Vagina (tissue), 2 donors: ENCODE results near the gene ABCG8. TPM values are rescaled to one million over a fixed set of nuclear protein-coding genes. Genes with fewer than 3 reads are reported as not detected.

ENCODE experiments used
- DNase-seq, 2 donors: peaks; one replicate each; pipeline ENCODE4 v3.0.0-alpha.2; 2017; ENCODE audit errors: extremely low spot score in 2 of 2
- H3K27ac ChIP-seq: fragments of 200-600 bp; sonication (generic); one replicate; pipeline ENCODE4 v1.5.1; 2019
- H3K27me3 ChIP-seq: fragments of 200-600 bp; sonication (generic); one replicate; pipeline ENCODE4 v1.5.1; 2019
- H3K36me3 ChIP-seq, 2 donors: fragments of 200-600 bp; sonication (generic); one replicate each; pipeline ENCODE4 v1.5.1; 2017 to 2019
- H3K4me1 ChIP-seq: fragments of 200-600 bp; sonication (generic); one replicate; pipeline ENCODE4 v1.5.1; 2019
- H3K4me3 ChIP-seq, 2 donors: fragments of 200-600 bp; sonication (generic); 1 replicate in 1 of 2; 2 replicates in 1 of 2; pipeline ENCODE4 v1.5.1; 2016 to 2019
- H3K9me3 ChIP-seq: fragments of 200-600 bp; sonication (generic); one replicate; pipeline ENCODE4 v1.5.1; 2019
- POLR2A ChIP-seq, 2 donors: fragments of 450-650 bp; IDR thresholded peaks; one replicate each; pipeline ENCODE4 v1.6.1; 2017; ENCODE audit warnings: antibody characterized with exemption in 2 of 2, mild to moderate bottlenecking in 2 of 2, moderate library complexity in 2 of 2
- POLR2AphosphoS5 ChIP-seq, 2 donors: sonication (generic); formaldehyde crosslinking; IDR thresholded peaks; one replicate each; pipeline ENCODE4 v1.9.0; 2017; ENCODE audit warnings: antibody characterized with exemption in 2 of 2, mild to moderate bottlenecking in 2 of 2, low read depth in 1 of 2; ENCODE audit not compliant: insufficient read depth in 1 of 2
- intact Hi-C: fragments of 100-400 bp; cut with DNase I; formaldehyde crosslinking; loops from one replicate; pipeline ENCODE4 v1.15.1; 2023
- small RNA-seq: library from RNA; depleted of rRNA; stranded (forward); fragments of <200 nt; gene quantifications from one replicate; pipeline ENCODE3, GENCODE V24; 2016
- total RNA-seq: library from RNA; depleted of rRNA; stranded (reverse); fragments of >200 nt; gene quantifications from one replicate; pipeline ENCODE4 v1.2.3, GENCODE V29; 2016
- TF ChIP-seq, protein P1 (sequence below), 3 experiments: fragments of 450-650 bp in 2 of 3; fragments of 200-600 bp in 1 of 3; sonication (generic) in 1 of 3; IDR thresholded peaks; one replicate each; pipeline ENCODE4 v1.5.1; 2017 to 2019; ENCODE audit warnings: antibody characterized with exemption in 3 of 3, mild to moderate bottlenecking in 2 of 3, moderate library complexity in 2 of 3

Gene ABCG8
- total RNA-seq, 1 donor from 2014 or later = not detected

DNA sequence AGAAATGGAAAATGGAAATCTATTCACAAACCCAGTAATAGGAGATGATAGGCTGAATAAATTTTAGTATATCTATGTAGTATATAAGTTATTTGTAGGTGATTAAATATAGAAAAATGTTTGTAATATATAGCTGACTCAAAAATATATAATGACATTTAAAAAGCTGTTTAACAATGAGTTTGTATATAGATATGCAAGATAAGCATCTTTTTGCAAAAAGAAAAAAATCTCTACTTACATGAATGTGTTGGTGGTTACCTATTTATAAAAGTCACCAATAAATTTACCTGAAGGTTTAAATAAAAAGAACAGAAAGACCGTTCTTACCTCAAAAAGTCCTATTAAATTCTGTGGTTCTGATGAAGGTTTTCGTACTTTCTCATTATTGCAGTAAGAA lies 85.7 kb downstream of the ABCG8 start:
- no peak for DNase-seq
- no peaks in the 10 kb centered on the region for H3K4me1 ChIP-seq
- H3K27ac ChIP-seq = no peak overlapping the region
- intact Hi-C loops = no loop called here
- no peaks in the 10 kb centered on the region for H3K9me3 ChIP-seq
- no peaks in the 10 kb centered on the region for H3K27me3 ChIP-seq
- TF ChIP-seq POLR2AphosphoS5 (IDR thresholded peaks at IDR 0.05; ENCODE audit: insufficient read depth in 1 of 2, low read depth in 1 of 2) (no peak), POLR2A (IDR thresholded peaks at IDR 0.05) (no peak)
- TF ChIP-seq, protein P1, sequence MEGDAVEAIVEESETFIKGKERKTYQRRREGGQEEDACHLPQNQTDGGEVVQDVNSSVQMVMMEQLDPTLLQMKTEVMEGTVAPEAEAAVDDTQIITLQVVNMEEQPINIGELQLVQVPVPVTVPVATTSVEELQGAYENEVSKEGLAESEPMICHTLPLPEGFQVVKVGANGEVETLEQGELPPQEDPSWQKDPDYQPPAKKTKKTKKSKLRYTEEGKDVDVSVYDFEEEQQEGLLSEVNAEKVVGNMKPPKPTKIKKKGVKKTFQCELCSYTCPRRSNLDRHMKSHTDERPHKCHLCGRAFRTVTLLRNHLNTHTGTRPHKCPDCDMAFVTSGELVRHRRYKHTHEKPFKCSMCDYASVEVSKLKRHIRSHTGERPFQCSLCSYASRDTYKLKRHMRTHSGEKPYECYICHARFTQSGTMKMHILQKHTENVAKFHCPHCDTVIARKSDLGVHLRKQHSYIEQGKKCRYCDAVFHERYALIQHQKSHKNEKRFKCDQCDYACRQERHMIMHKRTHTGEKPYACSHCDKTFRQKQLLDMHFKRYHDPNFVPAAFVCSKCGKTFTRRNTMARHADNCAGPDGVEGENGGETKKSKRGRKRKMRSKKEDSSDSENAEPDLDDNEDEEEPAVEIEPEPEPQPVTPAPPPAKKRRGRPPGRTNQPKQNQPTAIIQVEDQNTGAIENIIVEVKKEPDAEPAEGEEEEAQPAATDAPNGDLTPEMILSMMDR (IDR thresholded peaks at IDR 0.05) = no peak
- no peak overlapping the region for H3K4me3 ChIP-seq
- H3K36me3 ChIP-seq = peaks cover 0 to 18% of the 10 kb centered on the region in 2 donors

DNA sequence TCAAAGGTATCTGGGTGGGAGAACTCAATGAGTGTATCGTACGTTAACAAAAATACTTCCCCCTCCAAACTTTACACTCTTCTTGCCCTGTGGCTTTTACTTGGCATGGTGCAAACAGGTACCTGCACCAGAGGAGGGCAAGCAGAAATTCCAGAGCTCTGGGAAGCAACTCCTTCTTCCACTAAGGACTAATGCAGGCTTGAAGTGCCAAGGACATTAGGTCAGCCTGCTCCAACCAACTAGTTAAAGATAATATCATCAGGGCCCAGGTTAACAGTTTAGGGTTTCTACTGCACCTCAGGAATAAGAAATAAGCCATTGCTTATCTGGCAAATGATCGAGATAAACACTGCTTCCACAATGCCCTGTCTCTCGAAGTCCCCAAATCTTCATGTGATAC lies 86.7 kb downstream of the ABCG8 start:
- Histone ChIP-seq H3K4me3 (no peak overlapping the region), H3K9me3 (no peaks in the 10 kb centered on the region), H3K36me3 (peaks cover 0 to 18% of the 10 kb centered on the region in 2 donors), H3K4me1 (no peaks in the 10 kb centered on the region), H3K27ac (no peak overlapping the region), H3K27me3 (no peaks in the 10 kb centered on the region)
- DNase-seq = no peak
- intact Hi-C loops = no loop called here
- TF ChIP-seq POLR2AphosphoS5 (IDR thresholded peaks at IDR 0.05; ENCODE audit: insufficient read depth in 1 of 2, low read depth in 1 of 2) (no peak), POLR2A (IDR thresholded peaks at IDR 0.05) (no peak)
- TF ChIP-seq, protein P1 (IDR thresholded peaks at IDR 0.05) = no peak

DNA sequence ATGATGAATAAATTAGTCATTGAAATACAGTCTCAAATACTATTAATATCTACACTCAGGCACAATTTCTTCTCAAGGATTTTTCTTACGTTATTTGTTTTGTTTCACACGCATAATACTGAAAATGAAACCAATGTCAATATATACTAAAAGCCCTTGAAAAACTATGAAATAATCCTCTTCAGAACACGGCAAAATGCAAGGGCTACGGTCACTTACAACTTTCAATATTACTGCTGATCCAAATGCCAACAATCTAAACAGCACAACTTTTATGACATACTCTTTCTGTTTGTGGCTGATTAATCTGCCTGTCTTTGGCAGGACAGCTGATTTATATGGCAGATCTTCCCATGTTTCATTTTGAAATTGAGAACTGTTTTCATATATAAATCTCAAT lies 88.7 kb downstream of the ABCG8 start:
- H3K36me3 ChIP-seq = peaks cover 0 to 14% of the 10 kb centered on the region in 2 donors
- no peaks in the 10 kb centered on the region for H3K9me3 ChIP-seq
- no peak for TF ChIP-seq POLR2A (IDR thresholded peaks at IDR 0.05)
- TF ChIP-seq, protein P1 (IDR thresholded peaks at IDR 0.05) = no peak
- TF ChIP-seq POLR2AphosphoS5 (IDR thresholded peaks at IDR 0.05; ENCODE audit: insufficient read depth in 1 of 2, low read depth in 1 of 2) = no peak
- DNase-seq = no peak
- H3K4me1 ChIP-seq = no peaks in the 10 kb centered on the region
- no peaks in the 10 kb centered on the region for H3K27me3 ChIP-seq
- intact Hi-C loops = no loop called here
- no peak overlapping the region for H3K27ac ChIP-seq
- H3K4me3 ChIP-seq = no peak overlapping the region

DNA sequence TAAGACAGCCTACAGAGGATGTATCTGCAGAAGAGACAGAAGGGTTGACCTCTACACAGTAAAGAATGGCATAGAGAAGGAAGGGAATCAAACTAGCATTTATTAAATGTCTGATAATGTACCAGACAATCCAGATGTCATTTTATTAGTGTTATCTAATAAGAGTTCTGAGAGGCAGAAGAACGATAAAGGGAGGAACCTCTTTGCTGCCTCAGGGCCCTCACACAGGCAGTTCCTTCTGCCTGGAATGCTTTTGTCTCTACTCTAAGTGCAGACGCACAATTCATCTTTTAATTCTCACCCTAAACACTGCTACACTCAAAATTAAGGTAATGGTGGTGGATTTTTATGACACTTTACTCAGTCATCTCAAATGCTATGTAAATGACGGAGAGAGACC lies 92.5 kb downstream of the ABCG8 start:
- TF ChIP-seq POLR2A (IDR thresholded peaks at IDR 0.05) = no peak
- TF ChIP-seq, protein P1 (IDR thresholded peaks at IDR 0.05) = no peak
- H3K4me1 ChIP-seq = no peaks in the 10 kb centered on the region
- intact Hi-C loops = no loop called here
- no peak overlapping the region for H3K4me3 ChIP-seq
- H3K27me3 ChIP-seq = no peaks in the 10 kb centered on the region
- H3K9me3 ChIP-seq = no peaks in the 10 kb centered on the region
- no peak for DNase-seq
- H3K27ac ChIP-seq = no peak overlapping the region
- H3K36me3 ChIP-seq = peaks cover 0 to 19% of the 10 kb centered on the region in 2 donors

Small RNA genes lying within 50 kb of the gene (small RNA-seq; reads per million reads assigned to genes)
- gene RN7SL455P (not detected), gene RNU6-1048P (not detected)

Other genes starting within 250 kb of the ABCG8 start
- 32.2 TPM for gene THADA, start 242.9 kb upstream of the ABCG8 start, total RNA-seq
- 27.5 TPM for gene PLEKHH2, start 201.7 kb upstream of the ABCG8 start, total RNA-seq
- gene C1GALT1C1L, start 162.5 kb upstream of the ABCG8 start, total RNA-seq = 1.2 TPM
- gene DYNC2LI1, start 64.9 kb upstream of the ABCG8 start, total RNA-seq = 29.7 TPM
- gene ABCG5, start 132 bp upstream of the ABCG8 start, total RNA-seq = not detected
- gene LRPPRC, start 157.0 kb downstream of the ABCG8 start, total RNA-seq = 35.4 TPM